Measurements from ENCODE around the gene ZNF524.

The ZNF524 gene

GRCh38 chr19:55642153-55643002, 42.3 kb downstream of the ZNF524 start:
- Histone ChIP-seq H3K27ac (ENCODE audit: low read length) (no peak overlapping the region), H3K4me3 (ENCODE audit: low read length) (peak overlapping the region; percentile 82), H3K27me3 (ENCODE audit: control insufficient read depth, insufficient read depth, low read length) (no peaks in the 10 kb centered on the region), H3K4me1 (ENCODE audit: control insufficient read depth, insufficient read depth, low read length) (0 out of 2 replicates have a peak, but pooled peaks cover 1% of the 10 kb centered on the region), H3K36me3 (ENCODE audit: control insufficient read depth, insufficient read depth, low read length) (peaks cover 8% of the 10 kb centered on the region), H3K9me3 (ENCODE audit: control insufficient read depth, insufficient read depth, low read length) (no peaks in the 10 kb centered on the region)
- DNase-seq (ENCODE audit: low read depth, low spot score) = no peak
- WGBS (ENCODE audit: insufficient coverage, insufficient read length) = no CpG with 5 or more reads among the region's 65 CpGs

DNA sequence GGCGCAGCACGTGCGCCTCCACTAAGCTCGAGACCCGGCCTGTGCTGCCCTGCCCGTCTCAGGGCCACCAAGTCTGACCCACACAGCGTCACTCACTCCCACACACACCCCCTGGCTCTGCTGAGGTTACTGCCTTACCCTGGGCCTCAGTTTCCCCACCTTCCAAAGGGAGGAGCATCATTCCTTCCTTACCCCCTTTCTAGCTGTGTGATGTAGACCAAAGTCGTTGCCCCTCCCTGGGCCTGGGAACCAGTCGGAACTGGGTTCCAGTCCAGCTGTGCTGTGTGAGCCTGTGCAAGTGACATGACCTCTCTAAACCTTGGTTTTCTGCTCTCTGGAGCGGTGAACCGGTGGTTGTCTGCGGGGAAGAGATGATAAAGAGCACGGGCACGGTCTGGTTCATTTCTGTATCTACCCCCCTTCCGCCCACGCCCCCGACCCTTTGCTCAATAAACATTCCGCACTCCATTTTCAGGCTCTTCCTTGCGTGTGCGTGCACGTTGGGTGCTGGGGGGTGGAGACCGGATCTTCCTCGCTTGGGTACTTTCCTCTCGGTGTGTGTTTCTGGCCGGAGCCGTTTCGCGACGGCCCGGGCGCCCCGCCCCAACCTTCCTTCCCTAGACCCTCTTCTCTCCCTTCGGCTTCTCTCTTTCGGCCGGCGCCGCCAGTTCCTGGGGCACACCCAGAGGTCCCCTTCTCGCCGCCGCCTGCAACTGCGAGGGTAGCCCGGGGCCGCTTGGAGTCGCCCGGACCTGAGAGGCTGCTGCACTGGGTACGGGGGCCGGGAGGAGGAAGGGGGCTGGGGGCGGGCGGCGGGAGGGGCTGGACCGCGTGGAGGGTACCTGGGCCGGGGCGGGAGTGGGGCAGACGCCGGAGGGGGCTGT, 43.2 kb downstream of the ZNF524 start, which contains the start of gene ZNF581:
TSS of gene ZNF581 (plus strand) at position 647 of the 884 bp plus-strand sequence. CDS start 923 bp downstream, outside the sequence.
- no peak for DNase-seq (ENCODE audit: low read depth, low spot score)
- 0 out of 2 replicates have a peak, but pooled peaks cover 1% of the 10 kb centered on the region for H3K4me1 ChIP-seq (ENCODE audit: control insufficient read depth, insufficient read depth, low read length)
- no CpG with 5 or more reads among the region's 56 CpGs for WGBS (ENCODE audit: insufficient coverage, insufficient read length)

GRCh38 chr19:55643887-55644176, 43.7 kb downstream of the ZNF524 start:
- H3K9me3 ChIP-seq (ENCODE audit: control insufficient read depth, insufficient read depth, low read length) = no peaks in the 10 kb centered on the region
- no peak for DNase-seq (ENCODE audit: low read depth, low spot score)
- H3K4me1 ChIP-seq (ENCODE audit: control insufficient read depth, insufficient read depth, low read length) = 0 out of 2 replicates have a peak, but pooled peaks cover 4% of the 10 kb centered on the region
- peak overlapping the region; percentile 82 for H3K4me3 ChIP-seq (ENCODE audit: low read length)
- peaks cover 8% of the 10 kb centered on the region for H3K36me3 ChIP-seq (ENCODE audit: control insufficient read depth, insufficient read depth, low read length)
- no peak overlapping the region for H3K27ac ChIP-seq (ENCODE audit: low read length)
- H3K27me3 ChIP-seq (ENCODE audit: control insufficient read depth, insufficient read depth, low read length) = no peaks in the 10 kb centered on the region
- WGBS (ENCODE audit: insufficient coverage, insufficient read length) = no CpG with 5 or more reads among the region's 15 CpGs

More for the DNA sequence above, 43.2 kb downstream of the ZNF524 start, which contains the start of gene ZNF581:
- H3K27me3 ChIP-seq (ENCODE audit: control insufficient read depth, insufficient read depth, low read length) = no peaks in the 10 kb centered on the region
- H3K9me3 ChIP-seq (ENCODE audit: control insufficient read depth, insufficient read depth, low read length) = no peaks in the 10 kb centered on the region
- H3K27ac ChIP-seq (ENCODE audit: low read length) = no peak within 1 kb of the TSS
- H3K36me3 ChIP-seq (ENCODE audit: control insufficient read depth, insufficient read depth, low read length) = peaks cover 8% of the 10 kb centered on the region
- peak within 1 kb of the TSS; percentile 82 for H3K4me3 ChIP-seq (ENCODE audit: low read length)

DNA sequence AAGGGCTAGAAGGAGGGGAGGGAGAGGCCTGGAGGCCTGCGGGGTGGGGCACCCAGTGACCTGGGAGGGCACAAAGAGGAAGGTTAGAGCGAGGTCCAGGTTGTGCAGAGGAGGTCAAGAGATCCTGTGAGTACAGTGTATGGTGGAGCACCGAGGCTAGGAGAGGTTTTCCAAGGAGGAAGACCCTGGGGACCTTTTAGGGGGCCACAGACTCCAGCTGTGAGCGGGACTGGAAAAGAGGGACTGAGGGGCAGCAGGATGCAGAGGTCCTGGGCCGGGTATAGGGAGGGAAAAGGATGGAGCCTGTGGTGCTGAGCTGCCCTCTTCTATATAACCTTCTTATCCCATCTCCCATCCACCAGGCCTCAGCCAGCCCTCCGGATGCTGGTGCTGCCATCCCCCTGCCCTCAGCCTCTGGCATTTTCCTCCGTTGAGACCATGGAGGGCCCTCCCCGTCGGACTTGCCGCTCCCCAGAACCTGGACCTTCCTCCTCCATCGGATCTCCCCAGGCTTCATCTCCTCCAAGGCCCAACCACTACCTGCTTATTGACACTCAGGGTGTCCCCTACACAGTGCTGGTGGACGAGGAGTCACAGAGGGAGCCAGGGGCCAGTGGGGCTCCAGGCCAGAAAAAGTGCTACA, 44.2 kb downstream of the ZNF524 start:
- no peaks in the 10 kb centered on the region for H3K27me3 ChIP-seq (ENCODE audit: control insufficient read depth, insufficient read depth, low read length)
- peaks cover 8% of the 10 kb centered on the region for H3K36me3 ChIP-seq (ENCODE audit: control insufficient read depth, insufficient read depth, low read length)
- no CpG with 5 or more reads among the region's 12 CpGs for WGBS (ENCODE audit: insufficient coverage, insufficient read length)
- H3K27ac ChIP-seq (ENCODE audit: low read length) = no peak overlapping the region
- H3K4me3 ChIP-seq (ENCODE audit: low read length) = peak overlapping the region; percentile 82
- H3K9me3 ChIP-seq (ENCODE audit: control insufficient read depth, insufficient read depth, low read length) = no peaks in the 10 kb centered on the region
- DNase-seq (ENCODE audit: low read depth, low spot score) = no peak
- H3K4me1 ChIP-seq (ENCODE audit: control insufficient read depth, insufficient read depth, low read length) = 0 out of 2 replicates have a peak, but pooled peaks cover 4% of the 10 kb centered on the region

- Histone ChIP-seq H3K27me3 (ENCODE audit: control insufficient read depth, insufficient read depth, low read length) (no peaks in the 10 kb centered on the region), H3K27ac (ENCODE audit: low read length) (no peak overlapping the region), H3K36me3 (ENCODE audit: control insufficient read depth, insufficient read depth, low read length) (peaks cover 8% of the 10 kb centered on the region), H3K4me3 (ENCODE audit: low read length) (no peak overlapping the region; the same call in 1 of the 2 replicates), H3K4me1 (ENCODE audit: control insufficient read depth, insufficient read depth, low read length) (0 out of 2 replicates have a peak, but pooled peaks cover 3% of the 10 kb centered on the region), H3K9me3 (ENCODE audit: control insufficient read depth, insufficient read depth, low read length) (no peaks in the 10 kb centered on the region)
- DNase-seq (ENCODE audit: low read depth, low spot score) = no peak
- no CpG with 5 or more reads among the region's 28 CpGs for whole genome bisulfite sequencing (ENCODE audit: insufficient coverage, insufficient read length)
These were observed 44.9 kb downstream of the ZNF524 start for GRCh38 chr19:55644842-55645511.

DNA sequence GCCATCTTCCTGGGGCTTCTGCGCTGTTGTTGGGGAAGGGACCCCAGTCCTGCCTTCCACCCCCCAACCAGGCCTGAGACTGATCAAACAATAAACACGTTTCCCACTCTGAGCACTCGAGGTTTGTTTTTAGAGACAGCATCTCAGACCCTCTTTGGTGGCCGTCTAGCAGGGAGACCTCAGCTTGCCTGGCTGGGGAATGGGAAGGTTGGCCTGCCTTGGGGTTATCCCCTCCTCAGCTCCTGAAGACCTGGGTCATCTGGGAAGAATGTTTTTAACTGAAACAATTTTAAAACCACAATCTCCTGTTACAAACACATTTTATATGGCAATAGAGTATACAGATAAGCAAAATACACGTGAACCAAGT, 45.4 kb downstream of the ZNF524 start:
- Histone ChIP-seq H3K4me3 (ENCODE audit: low read length) (no peak overlapping the region), H3K27me3 (ENCODE audit: control insufficient read depth, insufficient read depth, low read length) (no peaks in the 10 kb centered on the region), H3K27ac (ENCODE audit: low read length) (no peak overlapping the region), H3K9me3 (ENCODE audit: control insufficient read depth, insufficient read depth, low read length) (no peaks in the 10 kb centered on the region), H3K4me1 (ENCODE audit: control insufficient read depth, insufficient read depth, low read length) (0 out of 2 replicates have a peak, but pooled peaks cover 3% of the 10 kb centered on the region), H3K36me3 (ENCODE audit: control insufficient read depth, insufficient read depth, low read length) (peaks cover 8% of the 10 kb centered on the region)
- DNase-seq (ENCODE audit: low read depth, low spot score) = no peak
- WGBS (ENCODE audit: insufficient coverage, insufficient read length) = no CpG with 5 or more reads among the region's 5 CpGs

GRCh38 chr19:55646889-55647731, 47.0 kb downstream of the ZNF524 start:
- H3K4me1 ChIP-seq (ENCODE audit: control insufficient read depth, insufficient read depth, low read length) = 0 out of 2 replicates have a peak, but pooled peaks cover 3% of the 10 kb centered on the region
- no peaks in the 10 kb centered on the region for H3K27me3 ChIP-seq (ENCODE audit: control insufficient read depth, insufficient read depth, low read length)
- DNase-seq (ENCODE audit: low read depth, low spot score) = no peak
- WGBS (ENCODE audit: insufficient coverage, insufficient read length) = no CpG with 5 or more reads among the region's 14 CpGs
- peaks cover 8% of the 10 kb centered on the region for H3K36me3 ChIP-seq (ENCODE audit: control insufficient read depth, insufficient read depth, low read length)
- H3K27ac ChIP-seq (ENCODE audit: low read length) = no peak overlapping the region
- H3K9me3 ChIP-seq (ENCODE audit: control insufficient read depth, insufficient read depth, low read length) = no peaks in the 10 kb centered on the region
- peak overlapping the region; percentile 86; the same call in 1 of the 2 replicates for H3K4me3 ChIP-seq (ENCODE audit: low read length)

DNA sequence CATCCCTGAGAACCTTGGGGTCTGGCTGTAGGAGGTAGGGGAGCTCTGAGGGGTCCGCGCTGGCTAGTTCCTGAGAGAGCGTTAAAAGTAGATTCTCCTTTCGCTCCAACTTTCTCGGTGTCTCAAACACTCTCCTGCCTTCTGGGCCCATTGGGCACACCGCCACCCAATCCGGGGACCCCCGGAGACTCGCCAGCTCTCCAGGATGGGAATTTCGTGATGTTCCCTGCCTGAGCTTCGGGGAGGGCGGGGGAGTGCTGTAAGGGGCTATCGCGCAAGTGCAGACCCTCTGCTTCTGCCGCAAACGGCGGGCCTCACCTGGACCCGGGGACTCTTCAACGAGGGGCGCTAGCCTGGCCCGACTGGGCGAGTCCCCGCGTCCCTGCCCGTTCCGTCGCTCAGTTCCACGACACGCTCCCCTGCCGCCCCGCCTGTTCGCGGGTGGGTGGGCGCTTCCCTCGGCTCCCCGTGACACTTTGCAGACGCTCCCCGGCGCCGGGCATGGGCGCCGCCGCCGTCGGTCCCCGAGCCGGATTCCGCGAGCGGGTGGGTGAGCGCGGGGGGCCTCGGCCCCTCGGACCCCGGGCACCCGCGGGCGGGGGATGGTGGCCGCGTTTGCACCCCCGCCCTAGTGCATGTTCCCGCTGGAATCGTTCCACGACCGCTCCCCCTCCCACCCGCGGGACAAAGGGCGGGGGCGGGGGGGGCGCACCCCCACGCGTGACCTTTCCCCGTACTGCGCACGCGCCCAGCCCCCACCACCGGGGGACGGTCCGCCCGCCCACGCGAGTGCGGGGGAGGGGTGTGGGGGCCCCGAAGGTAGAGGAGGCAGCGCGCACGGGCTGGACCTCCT, 47.9 kb downstream of the ZNF524 start, which contains the start of gene CCDC106:
TSS of gene CCDC106 (plus strand) at position 481 of the 853 bp plus-strand sequence. CDS start 835 bp downstream, outside the sequence.
- Histone ChIP-seq H3K4me1 (ENCODE audit: control insufficient read depth, insufficient read depth, low read length) (0 out of 2 replicates have a peak, but pooled peaks cover 3% of the 10 kb centered on the region), H3K9me3 (ENCODE audit: control insufficient read depth, insufficient read depth, low read length) (no peaks in the 10 kb centered on the region), H3K36me3 (ENCODE audit: control insufficient read depth, insufficient read depth, low read length) (peaks cover 8% of the 10 kb centered on the region), H3K4me3 (ENCODE audit: low read length) (peak within 1 kb of the TSS; percentile 86), H3K27me3 (ENCODE audit: control insufficient read depth, insufficient read depth, low read length) (no peaks in the 10 kb centered on the region), H3K27ac (ENCODE audit: low read length) (no peak within 1 kb of the TSS)
- WGBS (ENCODE audit: insufficient coverage, insufficient read length) = no CpG with 5 or more reads among the region's 87 CpGs
- DNase-seq (ENCODE audit: low read depth, low spot score) = no peak
